Muscle layer of duodenum (tissue), 2 donors: Measurements from ENCODE around the gene SRC.

Source experiments
- H3K27ac ChIP-seq: one replicate; pipeline ENCODE4 v1.7.0; 2013; ENCODE audit warnings: mild to moderate bottlenecking, low read length
- H3K27me3 ChIP-seq: one replicate; pipeline ENCODE4 v1.7.0; 2013; ENCODE audit warnings: low read depth, mild to moderate bottlenecking, control low read depth, low read length
- H3K36me3 ChIP-seq, 2 donors: one replicate each; pipeline ENCODE4 v1.7.0; 2013; ENCODE audit warnings: low read length in 2 of 2, control low read depth in 1 of 2, mild to moderate bottlenecking in 1 of 2; ENCODE audit not compliant: insufficient read depth in 2 of 2, control insufficient read depth in 1 of 2
- H3K4me1 ChIP-seq, 2 donors: one replicate each; pipeline ENCODE4 v1.7.0; 2013; ENCODE audit warnings: low read length in 2 of 2, mild to moderate bottlenecking in 2 of 2, control low read depth in 1 of 2, moderate library complexity in 1 of 2; ENCODE audit not compliant: insufficient read depth in 2 of 2, control insufficient read depth in 1 of 2
- H3K4me3 ChIP-seq, 2 donors: one replicate each; pipeline ENCODE4 v1.7.0; 2013; ENCODE audit warnings: low read length in 2 of 2, low read depth in 1 of 2, mild to moderate bottlenecking in 1 of 2
- H3K9me3 ChIP-seq, 2 donors: one replicate each; pipeline ENCODE4 v1.7.0; 2013; ENCODE audit warnings: low read length in 2 of 2, control low read depth in 1 of 2, mild to moderate bottlenecking in 1 of 2; ENCODE audit not compliant: control insufficient read depth in 1 of 2
- donor health status: healthy.

The SRC gene

DNA sequence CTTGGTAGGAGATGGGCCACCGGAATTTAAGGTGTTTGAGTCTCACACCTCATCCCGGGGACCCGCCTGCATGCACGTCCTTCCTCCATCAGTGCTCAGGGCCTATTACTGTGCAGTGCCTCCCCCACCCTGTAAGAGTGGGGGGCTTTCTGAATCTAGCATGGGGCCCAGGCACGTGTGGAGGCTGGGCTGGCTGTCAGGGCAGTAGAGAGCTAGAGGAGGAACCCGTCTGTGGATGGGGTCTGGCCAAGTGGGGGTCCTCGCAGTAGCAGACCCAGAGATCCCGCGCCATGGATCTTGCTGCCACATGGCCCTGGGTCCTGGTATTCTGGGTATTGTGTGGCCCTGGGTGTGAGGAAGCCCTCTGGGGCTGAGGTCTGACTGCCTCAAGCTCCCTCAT lies 42.9 kb downstream of the SRC start:
- H3K36me3 ChIP-seq, result peaks cover 8 to 26% of the 10 kb centered on the region in 2 donors
- peaks cover 0 to 11% of the 10 kb centered on the region in 2 donors for H3K4me1 ChIP-seq
- H3K27ac ChIP-seq, result no peak overlapping the region
- no peaks in the 10 kb centered on the region for H3K27me3 ChIP-seq
- H3K4me3 ChIP-seq, result no peak overlapping the region
- H3K9me3 ChIP-seq, result no peaks in the 10 kb centered on the region

DNA sequence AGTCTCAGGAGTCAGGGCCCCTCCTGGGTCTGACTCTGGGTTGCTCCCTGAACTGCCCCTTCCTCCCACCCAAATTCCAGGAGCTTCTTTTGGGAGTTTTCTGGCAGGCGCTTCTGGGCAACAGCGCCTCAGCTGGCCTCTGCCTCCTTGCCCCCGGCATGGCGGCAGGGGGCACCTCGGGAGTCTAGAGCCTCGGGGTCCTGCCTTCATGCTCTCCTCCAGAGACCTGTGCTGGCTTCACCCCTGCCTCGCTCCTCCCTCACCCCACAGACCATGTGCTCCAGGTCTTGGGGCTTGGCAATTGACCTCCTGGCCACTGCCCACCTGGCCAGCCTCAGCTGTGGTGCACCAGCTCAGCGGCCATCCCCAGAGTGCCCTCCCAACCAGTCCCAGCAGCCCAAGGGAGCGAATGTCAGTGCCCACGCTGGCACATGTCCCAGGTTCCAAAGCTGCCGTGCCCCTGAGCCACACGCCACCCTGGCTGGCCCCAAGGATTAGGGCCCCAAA lies 43.4 kb downstream of the SRC start:
- Histone ChIP-seq H3K27me3 (no peaks in the 10 kb centered on the region), H3K27ac (no peak overlapping the region), H3K9me3 (no peaks in the 10 kb centered on the region), H3K4me1 (peaks cover 0 to 7% of the 10 kb centered on the region in 2 donors), H3K36me3 (peaks cover 13 to 28% of the 10 kb centered on the region in 2 donors), H3K4me3 (no peak overlapping the region)

DNA sequence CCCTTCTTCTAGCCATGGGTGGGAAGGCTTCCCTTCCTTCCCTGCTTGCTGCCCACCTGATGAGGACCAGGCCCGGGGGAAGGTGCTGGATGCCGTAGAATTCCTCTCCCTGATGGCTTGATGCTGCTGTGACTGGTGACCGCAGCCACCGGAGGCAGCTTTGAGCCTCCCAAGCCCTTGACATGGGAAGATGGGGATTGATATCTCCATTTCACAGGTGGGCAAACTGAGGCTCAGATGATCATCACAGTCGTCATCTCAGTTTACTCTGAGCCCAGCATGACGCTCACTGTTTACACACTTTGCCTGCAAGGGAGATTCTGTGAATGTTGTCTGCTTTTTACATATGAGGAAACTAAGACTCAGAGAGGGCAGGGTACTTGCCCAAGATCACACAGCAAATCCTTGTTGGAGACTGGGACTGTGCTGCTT lies 43.9 kb downstream of the SRC start:
- peaks cover 0 to 3% of the 10 kb centered on the region in 2 donors for H3K4me1 ChIP-seq
- H3K36me3 ChIP-seq, result peaks cover 14 to 31% of the 10 kb centered on the region in 2 donors
- H3K4me3 ChIP-seq, result no peak overlapping the region
- no peaks in the 10 kb centered on the region for H3K9me3 ChIP-seq
- no peaks in the 10 kb centered on the region for H3K27me3 ChIP-seq
- H3K27ac ChIP-seq, result no peak overlapping the region

DNA sequence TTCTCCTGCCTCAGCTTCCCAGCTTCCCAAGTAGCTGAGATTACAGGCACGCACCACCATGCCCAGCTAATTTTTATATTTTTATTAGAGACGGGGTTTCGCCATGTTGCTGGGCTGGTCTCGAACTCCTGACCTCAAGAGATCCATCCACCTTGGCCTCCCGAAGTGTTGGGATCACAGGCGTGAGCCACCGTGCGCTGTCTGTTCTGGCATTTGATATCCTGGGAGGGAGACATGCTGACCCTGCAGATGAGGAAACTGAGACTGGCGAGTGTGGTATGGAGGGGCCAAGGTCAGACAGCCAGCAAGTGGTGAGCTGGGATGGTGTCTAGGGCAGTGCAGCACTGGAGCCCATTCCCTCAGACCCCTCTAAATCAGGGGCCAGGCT lies 44.6 kb downstream of the SRC start:
- no peaks in the 10 kb centered on the region for H3K9me3 ChIP-seq
- peaks cover 14 to 31% of the 10 kb centered on the region in 2 donors for H3K36me3 ChIP-seq
- H3K27ac ChIP-seq, result no peak overlapping the region
- H3K4me1 ChIP-seq, result no peaks in the 10 kb centered on the region
- no peak overlapping the region for H3K4me3 ChIP-seq
- H3K27me3 ChIP-seq, result no peaks in the 10 kb centered on the region

DNA sequence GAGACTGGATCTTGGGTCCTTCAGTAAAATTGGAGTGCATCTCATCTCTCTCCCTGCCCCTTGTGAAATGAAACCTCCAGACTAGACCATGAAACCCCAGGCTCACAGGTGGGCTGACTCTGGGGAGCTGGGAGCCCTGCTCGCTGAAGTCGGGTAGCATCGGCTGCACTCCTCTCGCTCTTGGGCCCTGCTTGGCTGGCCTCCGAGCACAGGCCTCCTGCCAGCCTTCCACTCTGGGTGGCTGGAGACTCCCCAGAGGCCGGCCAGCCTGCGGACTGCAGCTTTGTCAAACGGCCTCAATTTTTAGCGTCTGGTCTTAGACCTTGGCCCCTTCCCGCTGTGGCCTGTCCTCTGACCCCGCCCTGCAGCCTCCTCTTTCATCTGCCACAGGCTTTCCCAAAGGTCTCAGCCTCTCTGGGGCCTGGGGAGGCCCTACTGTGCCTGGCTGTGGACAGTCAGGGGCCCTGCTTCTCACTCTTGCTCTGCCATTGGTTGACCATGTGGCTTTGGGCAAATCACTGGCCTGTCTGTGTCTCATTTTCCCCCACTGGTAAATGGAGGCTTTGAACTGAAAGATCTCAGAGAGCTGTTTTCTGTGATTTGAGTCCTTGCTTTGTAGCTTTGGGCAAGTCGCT lies 45.1 kb downstream of the SRC start:
- no peaks in the 10 kb centered on the region for H3K9me3 ChIP-seq
- no peaks in the 10 kb centered on the region for H3K4me1 ChIP-seq
- no peak overlapping the region for H3K4me3 ChIP-seq
- H3K27ac ChIP-seq, result no peak overlapping the region
- H3K27me3 ChIP-seq, result no peaks in the 10 kb centered on the region
- H3K36me3 ChIP-seq, result peaks cover 14 to 26% of the 10 kb centered on the region in 2 donors

DNA sequence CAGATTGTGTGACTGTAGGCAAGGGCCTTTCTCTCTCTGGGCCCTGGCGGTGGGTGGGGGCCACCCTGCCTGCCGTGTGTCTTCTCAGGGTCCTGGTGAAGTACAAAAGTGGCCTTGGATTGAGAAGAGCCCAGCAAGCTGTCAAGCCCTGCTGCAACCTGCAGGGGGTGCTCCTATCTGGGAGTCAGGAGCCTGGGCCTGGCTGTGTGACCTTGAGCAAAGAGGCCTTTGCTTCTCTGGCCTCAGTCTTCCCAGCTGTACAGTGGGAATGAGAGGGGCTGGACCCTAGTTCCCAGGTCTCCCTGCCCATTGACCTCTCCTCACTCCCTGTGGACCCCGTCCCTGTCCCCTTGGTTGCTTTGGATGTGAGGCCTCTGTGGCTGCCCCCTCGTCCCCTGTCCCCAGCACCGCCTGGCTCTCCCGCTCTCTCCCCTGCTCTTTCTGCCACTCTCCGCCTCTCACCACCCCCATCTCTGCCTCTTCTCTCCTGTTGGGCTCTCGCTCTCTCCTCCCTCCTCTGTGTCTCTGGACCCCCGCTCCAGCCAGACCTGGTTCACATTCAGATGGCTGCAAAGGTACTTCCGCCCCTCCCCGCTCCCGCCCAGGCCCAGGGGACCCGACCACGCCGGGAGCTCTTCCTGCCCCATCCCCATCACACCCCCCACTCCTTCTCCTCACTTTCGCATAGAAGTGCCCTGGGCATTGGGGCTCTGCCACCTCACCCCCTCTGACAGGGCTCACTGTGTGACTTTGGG lies 46.7 kb downstream of the SRC start:
- Histone ChIP-seq H3K4me3 (no peak overlapping the region), H3K36me3 (peaks cover 13 to 29% of the 10 kb centered on the region in 2 donors), H3K4me1 (no peaks in the 10 kb centered on the region), H3K27me3 (no peaks in the 10 kb centered on the region), H3K27ac (no peak overlapping the region), H3K9me3 (no peaks in the 10 kb centered on the region)

DNA sequence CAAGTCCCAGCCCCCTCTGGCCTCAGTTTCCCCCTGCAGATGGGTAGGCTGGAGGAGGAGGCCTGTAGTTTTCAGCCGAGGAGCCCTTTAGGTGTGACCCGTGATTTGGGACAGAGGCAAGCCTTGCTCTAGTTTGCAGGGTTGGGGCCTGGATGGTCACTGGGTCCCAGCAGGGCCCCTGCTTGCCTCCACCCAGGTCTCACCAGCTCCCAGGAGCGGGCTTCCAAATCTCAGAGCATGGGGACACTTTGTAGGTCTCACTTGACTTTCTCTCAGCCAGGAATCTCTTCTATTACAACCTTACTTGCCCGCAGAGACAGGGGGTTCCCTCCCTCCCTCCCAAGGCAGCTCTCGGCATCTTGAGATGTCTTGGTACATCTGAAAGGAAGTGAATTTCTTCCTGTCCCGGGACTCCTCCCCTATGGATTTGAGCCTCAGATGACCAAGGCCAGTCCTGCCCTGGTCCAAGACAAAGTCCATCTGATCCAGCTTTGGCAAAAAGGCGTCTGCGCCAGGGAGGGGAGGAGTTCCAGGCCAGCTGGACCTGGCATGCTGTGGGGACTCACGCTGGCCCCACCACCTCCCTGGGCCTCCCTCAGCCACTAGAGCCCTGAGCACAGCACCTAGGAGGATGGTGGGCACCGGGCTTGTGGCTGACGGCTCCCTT lies 47.4 kb downstream of the SRC start:
- no peaks in the 10 kb centered on the region for H3K9me3 ChIP-seq
- H3K4me1 ChIP-seq, result no peaks in the 10 kb centered on the region
- H3K4me3 ChIP-seq, result no peak overlapping the region
- H3K27me3 ChIP-seq, result no peaks in the 10 kb centered on the region
- no peak overlapping the region for H3K27ac ChIP-seq
- peaks cover 13 to 36% of the 10 kb centered on the region in 2 donors for H3K36me3 ChIP-seq

DNA sequence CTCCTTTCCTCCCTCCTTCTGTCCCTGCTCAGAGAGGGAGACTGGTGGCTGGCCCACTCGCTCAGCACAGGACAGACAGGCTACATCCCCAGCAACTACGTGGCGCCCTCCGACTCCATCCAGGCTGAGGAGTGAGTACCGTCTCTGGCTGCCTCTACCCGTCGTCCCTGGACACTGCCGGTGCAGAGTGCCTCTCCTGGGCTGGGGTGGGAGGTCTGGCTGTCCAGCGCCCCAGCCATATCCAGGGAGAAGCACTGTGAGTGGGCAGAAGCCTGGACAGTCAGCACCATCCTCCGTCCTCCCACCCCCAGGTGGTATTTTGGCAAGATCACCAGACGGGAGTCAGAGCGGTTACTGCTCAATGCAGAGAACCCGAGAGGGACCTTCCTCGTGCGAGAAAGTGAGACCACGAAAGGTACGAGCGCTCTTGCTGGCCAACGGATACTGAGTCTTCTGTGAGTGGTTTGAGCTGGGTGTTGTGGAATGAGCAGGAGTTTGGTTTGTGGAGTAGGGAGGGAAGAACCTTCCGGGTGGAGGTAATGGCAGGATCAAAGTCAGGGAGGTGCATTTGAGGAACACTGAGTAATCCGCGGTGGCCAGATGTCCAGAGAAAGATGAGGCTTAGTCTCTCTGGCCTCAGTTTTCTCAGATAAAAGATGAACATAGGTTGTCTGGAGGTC lies 48.1 kb downstream of the SRC start:
- H3K27ac ChIP-seq, result no peak overlapping the region
- peaks cover 18 to 43% of the 10 kb centered on the region in 2 donors for H3K36me3 ChIP-seq
- H3K9me3 ChIP-seq, result no peaks in the 10 kb centered on the region
- H3K4me3 ChIP-seq, result no peak overlapping the region
- H3K27me3 ChIP-seq, result no peaks in the 10 kb centered on the region
- no peaks in the 10 kb centered on the region for H3K4me1 ChIP-seq

DNA sequence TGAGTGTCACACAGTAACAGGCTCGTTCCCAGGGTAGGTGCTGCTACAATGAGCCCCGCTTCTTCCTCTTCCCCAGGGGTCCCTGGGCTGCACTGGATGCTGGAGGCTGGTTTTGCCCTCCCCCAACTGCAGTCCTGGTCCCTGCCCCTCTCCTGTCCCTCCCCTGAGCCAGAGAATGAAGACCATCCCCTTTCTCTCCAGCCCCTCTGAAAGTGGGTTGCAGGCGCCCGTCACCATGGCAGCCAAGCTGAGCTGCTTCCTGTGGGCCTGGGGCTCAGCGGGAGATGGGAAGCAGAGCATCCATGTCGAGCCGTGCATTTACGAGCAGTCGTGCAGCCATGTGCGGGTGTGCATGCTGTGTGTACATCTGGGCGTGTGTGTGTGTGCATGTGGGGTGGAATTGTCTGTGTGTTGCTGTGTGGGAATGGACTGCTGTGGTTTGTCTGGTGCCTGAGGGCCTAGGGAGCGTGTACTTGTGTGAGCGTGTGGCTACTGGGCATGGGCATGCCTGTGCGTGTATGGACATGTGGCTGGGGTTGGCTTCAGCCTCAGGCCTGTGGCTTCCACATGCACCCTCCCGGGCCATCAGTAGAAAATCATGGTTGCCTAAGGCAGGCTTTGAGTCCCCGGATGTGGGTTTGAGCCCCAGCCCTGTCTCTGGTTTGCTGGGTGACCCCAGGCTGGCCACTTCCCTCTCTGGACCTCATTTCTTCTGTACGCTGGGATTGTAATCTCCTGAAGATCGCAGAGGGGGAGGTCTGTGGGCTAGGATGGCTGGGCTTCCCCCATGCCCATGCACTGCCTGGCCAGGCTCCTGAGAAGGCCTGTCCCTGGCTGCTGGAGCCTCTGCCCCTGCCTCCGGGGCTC lies 48.8 kb downstream of the SRC start:
- Histone ChIP-seq H3K36me3 (peaks cover 20 to 45% of the 10 kb centered on the region in 2 donors), H3K27ac (no peak overlapping the region), H3K9me3 (no peaks in the 10 kb centered on the region), H3K27me3 (no peaks in the 10 kb centered on the region), H3K4me1 (no peaks in the 10 kb centered on the region), H3K4me3 (no peak overlapping the region)

DNA sequence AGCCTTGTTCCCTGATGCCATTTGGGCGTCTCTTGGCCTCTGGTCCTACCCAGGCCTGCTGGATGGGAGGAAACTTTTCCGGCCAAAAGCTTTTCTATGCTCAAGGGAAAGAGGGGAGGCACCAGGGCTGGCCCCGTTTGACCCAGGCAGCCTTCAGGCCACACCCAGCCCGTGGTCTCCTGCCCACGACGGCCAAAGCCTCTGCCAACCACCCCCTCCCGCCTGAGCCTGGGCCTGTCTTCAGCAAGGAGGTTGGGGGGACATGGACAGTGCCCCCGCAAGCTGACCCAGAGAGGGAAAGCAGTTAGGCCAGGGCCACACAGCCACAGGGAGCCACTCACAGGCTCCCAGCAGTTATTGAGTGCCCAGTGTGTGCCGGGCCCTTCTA lies 49.5 kb downstream of the SRC start:
- Histone ChIP-seq H3K27ac (no peak overlapping the region), H3K36me3 (peaks cover 20 to 47% of the 10 kb centered on the region in 2 donors), H3K4me1 (no peaks in the 10 kb centered on the region), H3K9me3 (no peaks in the 10 kb centered on the region), H3K4me3 (no peak overlapping the region), H3K27me3 (no peaks in the 10 kb centered on the region)
